C4-2B (cell line): ENCODE data around the gene C12orf60.

Experiments used
- H3K27ac ChIP-seq: fragments of 450-650 bp; 2 replicates; pipeline ENCODE4 v1.5.1; 2017
- ZFX ChIP-seq: fragments of 450-650 bp; IDR thresholded peaks from 2 replicates; pipeline ENCODE4 v1.6.1; 2017
- TF ChIP-seq, protein P1 (sequence below): fragments of 450-650 bp; conservative IDR thresholded peaks from 2 replicates; pipeline ENCODE4 v1.5.1; 2017; ENCODE audit warnings: mild to moderate bottlenecking

The C12orf60 gene

DNA sequence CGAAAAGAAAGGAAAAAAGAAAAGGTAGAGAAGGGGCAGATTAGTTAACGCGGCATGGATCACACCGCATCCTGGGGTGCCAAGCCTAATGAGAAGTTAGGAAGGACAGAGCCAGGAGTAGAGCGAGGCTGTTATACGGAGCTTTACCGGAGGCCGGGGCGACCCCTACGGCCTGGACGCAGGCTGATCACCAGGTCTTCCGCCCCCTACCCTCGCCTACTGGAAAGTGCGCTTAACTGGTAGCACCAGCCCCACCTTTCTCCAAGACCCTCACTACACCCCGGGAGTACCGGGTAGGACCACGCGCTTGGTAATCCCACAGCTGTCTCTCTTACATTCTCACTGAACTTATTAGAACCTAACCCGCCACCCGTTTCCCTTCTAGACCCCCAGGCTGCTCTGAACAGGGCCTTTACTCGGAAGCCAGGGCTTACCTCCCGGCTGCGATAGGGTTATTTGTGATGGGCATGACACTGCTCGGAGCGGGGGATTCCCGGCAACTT, 34.0 kb upstream of the C12orf60 start:
- TF ChIP-seq ZFX, result no peak
- TF ChIP-seq, protein P1, sequence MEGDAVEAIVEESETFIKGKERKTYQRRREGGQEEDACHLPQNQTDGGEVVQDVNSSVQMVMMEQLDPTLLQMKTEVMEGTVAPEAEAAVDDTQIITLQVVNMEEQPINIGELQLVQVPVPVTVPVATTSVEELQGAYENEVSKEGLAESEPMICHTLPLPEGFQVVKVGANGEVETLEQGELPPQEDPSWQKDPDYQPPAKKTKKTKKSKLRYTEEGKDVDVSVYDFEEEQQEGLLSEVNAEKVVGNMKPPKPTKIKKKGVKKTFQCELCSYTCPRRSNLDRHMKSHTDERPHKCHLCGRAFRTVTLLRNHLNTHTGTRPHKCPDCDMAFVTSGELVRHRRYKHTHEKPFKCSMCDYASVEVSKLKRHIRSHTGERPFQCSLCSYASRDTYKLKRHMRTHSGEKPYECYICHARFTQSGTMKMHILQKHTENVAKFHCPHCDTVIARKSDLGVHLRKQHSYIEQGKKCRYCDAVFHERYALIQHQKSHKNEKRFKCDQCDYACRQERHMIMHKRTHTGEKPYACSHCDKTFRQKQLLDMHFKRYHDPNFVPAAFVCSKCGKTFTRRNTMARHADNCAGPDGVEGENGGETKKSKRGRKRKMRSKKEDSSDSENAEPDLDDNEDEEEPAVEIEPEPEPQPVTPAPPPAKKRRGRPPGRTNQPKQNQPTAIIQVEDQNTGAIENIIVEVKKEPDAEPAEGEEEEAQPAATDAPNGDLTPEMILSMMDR, result no peak
- peak overlapping the region; percentile 93 for H3K27ac ChIP-seq

DNA sequence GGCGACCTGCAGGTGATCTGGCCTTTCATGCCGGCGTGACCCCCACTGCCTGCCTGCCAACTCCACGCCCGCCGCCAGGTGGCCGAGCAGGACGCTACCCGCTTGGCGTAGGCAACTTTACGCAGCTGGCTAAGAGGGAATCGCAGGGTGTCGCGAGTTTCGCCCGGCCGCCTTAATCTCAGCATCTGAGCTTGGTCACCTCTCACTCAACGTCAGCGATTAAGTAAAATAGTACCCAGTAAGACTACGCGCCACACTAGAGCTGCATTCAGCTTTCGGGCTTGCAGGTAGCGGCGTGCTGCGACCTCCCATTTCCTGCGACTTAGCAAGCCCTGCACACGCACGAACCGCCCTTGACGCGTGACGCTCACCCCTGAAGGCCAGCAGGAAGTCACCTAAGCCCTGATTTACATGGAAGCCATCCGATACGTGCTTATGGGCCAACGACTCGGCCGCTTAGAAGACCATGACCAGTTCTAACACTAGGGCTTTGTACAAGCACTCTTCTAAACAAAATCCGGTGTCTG, 33.4 kb upstream of the C12orf60 start:
- H3K27ac ChIP-seq, result peak overlapping the region; percentile 93
- TF ChIP-seq ZFX, result no peak
- TF ChIP-seq, protein P1, result peak; percentile 85

DNA sequence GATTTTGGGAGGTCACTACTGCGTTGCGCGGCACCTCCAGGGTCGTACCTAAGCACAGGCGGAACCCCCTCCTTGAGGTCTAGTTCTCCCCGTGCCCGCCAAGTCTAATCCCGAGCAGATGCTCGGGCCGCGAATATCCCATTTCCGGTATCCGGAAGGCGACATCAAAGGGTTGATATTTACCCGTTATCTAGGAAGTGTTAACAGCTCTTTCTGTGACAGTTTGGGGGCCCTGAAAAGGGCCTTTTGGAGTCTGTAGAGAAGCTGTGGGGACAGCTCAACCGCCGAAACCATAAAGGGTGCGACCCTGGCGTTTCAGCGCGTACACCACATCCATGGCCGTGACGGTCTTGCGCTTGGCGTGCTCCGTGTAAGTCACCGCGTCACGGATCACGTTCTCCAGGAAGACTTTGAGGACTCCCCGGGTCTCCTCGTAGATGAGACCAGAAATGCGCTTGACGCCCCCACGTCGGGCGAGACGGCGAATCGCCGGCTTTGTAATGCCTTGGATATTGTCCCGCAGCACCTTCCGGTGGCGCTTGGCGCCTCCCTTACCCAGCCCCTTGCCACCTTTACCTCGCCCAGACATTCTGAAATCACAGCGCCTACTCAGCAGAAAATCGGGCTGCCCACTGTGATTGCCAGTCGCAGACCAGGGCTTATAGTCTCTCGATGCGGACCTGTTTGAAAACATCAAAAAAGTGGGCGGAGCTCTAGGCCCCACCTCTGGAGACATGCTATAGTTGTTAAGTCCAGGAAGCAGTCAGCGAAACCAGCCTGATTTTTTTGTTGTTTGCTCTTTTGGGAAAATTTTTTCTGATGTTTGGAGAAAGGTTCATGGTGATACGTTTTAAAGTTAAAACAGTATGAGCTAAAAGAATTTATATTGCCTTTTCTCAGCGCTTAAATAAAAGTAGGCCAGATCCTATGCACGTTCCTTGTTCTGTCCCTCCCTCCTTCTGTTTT, 32.7 kb upstream of the C12orf60 start:
- H3K27ac ChIP-seq, result peak overlapping the region; percentile 93
- TF ChIP-seq, protein P1, result no peak
- TF ChIP-seq ZFX, result no peak

DNA sequence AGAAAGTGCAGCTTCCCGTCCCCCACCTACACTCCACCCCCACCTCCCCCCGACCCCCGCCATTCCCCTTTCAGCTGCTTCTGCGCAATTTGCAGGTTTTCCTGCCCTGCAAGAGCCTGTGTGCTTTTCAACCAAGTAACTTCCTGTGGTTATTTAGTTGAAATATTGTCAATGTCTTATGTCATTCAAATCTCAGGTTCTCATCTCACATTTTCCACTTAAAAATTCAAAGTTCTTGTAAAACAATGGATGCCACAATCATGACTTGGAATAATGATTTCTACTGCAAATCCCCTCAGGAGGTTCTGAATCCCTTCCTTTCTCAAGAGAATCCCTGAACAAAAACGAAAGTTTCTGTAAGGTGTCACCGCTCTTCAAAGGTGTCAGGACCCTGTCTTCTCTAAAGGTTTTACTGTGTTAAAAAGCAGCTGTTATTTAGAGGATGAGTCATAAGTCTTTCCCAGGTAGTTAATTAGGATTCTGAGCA, 31.8 kb upstream of the C12orf60 start:
- no peak for TF ChIP-seq ZFX
- TF ChIP-seq, protein P1, result no peak
- H3K27ac ChIP-seq, result peak overlapping the region; percentile 93

DNA sequence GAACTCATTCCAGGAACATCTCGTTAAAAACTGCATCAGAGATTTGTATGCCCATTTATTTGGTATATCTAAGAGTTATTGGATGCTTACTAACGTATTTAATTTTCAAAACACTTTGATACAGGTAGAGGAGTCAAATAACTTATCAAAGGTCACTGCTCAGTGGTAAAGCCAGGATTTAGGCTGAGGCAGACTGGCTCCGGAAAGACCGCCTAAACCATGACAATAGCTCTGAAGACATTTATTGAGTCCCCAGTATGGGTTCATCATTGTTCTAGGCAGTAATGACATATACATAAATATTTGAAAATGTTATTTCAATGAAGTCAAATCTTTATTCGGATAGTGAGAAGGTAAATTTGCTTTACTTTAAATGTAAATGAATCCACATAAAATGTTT, 30.5 kb upstream of the C12orf60 start:
- no peak overlapping the region for H3K27ac ChIP-seq
- TF ChIP-seq ZFX, result no peak
- TF ChIP-seq, protein P1, result no peak

DNA sequence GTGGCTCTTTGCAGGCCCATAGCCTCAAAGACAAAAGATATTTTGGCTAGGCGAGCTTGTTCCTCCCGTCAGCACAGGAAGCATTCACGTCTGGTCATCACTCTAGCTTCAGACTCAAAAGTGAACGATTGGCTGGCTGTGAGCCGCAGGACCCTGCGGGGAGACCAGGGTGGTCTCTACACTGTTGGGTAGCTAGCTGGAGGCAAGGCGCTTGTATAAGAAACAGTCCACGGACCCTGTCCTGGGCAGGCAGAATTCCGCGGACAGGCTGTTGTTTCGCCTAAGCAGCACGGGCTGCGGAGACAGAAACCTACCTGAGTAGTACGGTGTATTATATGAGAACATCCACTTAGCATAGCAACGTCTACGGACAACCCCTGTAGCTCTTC, 29.8 kb upstream of the C12orf60 start:
- no peak for TF ChIP-seq ZFX
- TF ChIP-seq, protein P1, result no peak
- H3K27ac ChIP-seq, result peak overlapping the region; percentile 88
